Activated CD8-positive, alpha-beta T cell treated with anti-CD3 and anti-CD28 coated beads for 36 hours (primary cell): ENCODE results near the gene TMEM229B. TPM values are rescaled to one million over a fixed set of nuclear protein-coding genes. Genes with fewer than 3 reads are reported as not detected.

ENCODE experiments used
- ATAC-seq: fragments of 200-7000 bp; cut with Tn5 transposase; one replicate; pipeline ENCODE4 v1.10.0; 2021; ENCODE audit warnings: mild to moderate bottlenecking, moderate library complexity
- CTCF ChIA-PET: fragments of 350-600 bp; sonication (Branson Sonifier 250); formaldehyde crosslinking; loops from one replicate; lab custom pipeline; 2021; ENCODE audit warnings: antibody characterized with exemption; lab: Charles Lee
- POLR2A ChIA-PET: fragments of 350-600 bp; sonication (Branson Sonifier 250); formaldehyde crosslinking; loops from one replicate; lab custom pipeline; 2021; ENCODE audit warnings: antibody characterized with exemption; lab: Charles Lee
- DNase-seq: peaks from one replicate; pipeline ENCODE4 v3.0.0-alpha.2; 2020
- H3K27ac Mint-ChIP-seq: one replicate; pipeline ENCODE4 v1.8.0; 2021; ENCODE audit warnings: mild to moderate bottlenecking, mixed read lengths
- H3K27me3 Mint-ChIP-seq: one replicate; pipeline ENCODE4 v1.8.0; 2021; ENCODE audit warnings: mixed read lengths
- H3K36me3 Mint-ChIP-seq: one replicate; pipeline ENCODE4 v1.8.0; 2021; ENCODE audit warnings: low read depth, mixed read lengths
- H3K4me1 Mint-ChIP-seq: one replicate; pipeline ENCODE4 v1.8.0; 2021; ENCODE audit warnings: low read depth, mixed read lengths
- H3K4me3 Mint-ChIP-seq: one replicate; pipeline ENCODE4 v1.8.0; 2021; ENCODE audit warnings: mild to moderate bottlenecking, moderate library complexity, mixed read lengths
- H3K9me3 Mint-ChIP-seq: one replicate; pipeline ENCODE4 v1.8.0; 2021; ENCODE audit warnings: mixed read lengths
- CTCF ChIP-seq: fragments of 200-600 bp; IDR thresholded peaks from one replicate; pipeline ENCODE4 v1.8.0; 2022; ENCODE audit warnings: antibody characterized with exemption, mild to moderate bottlenecking
- intact Hi-C: fragments of 100-400 bp; cut with micrococcal nuclease; formaldehyde crosslinking; loops from one replicate; pipeline ENCODE4 v1.10.0; 2022
- total RNA-seq, 2 experiments: library from RNA; stranded (reverse); gene quantifications; one replicate each; pipeline ENCODE4 v1.2.3, GENCODE V29; 2021

TMEM229B gene
- total RNA-seq, 2 experiments from 2014 or later = 1.6 to 2.3 TPM

- no peaks in the 10 kb centered on the region for H3K4me1 Mint-ChIP-seq
- intact Hi-C loops = no loop called here
- no peaks in the 10 kb centered on the region for H3K36me3 Mint-ChIP-seq
- no peak for TF ChIP-seq CTCF
- CTCF ChIA-PET = interaction anchor here (1.8 to 3.9 kb wide), 3 partner anchors 14 to 86 kb away, joined by 8 to 38 read pairs (median 10); no protein-coding TSS in a partner anchor
- ATAC-seq (no peak), DNase-seq (no peak)
- no peak overlapping the region for H3K4me3 Mint-ChIP-seq
- H3K27ac Mint-ChIP-seq = no peak overlapping the region
- peaks cover 5% of the 10 kb centered on the region for H3K27me3 Mint-ChIP-seq
- H3K9me3 Mint-ChIP-seq = no peaks in the 10 kb centered on the region
- POLR2A ChIA-PET = no interaction called here
Measured at GRCh38 chr14:67441256-67441655, 47.3 kb downstream of the TMEM229B start.

GRCh38 chr14:67440513-67440912 is 48.0 kb downstream of the TMEM229B start:
- CTCF ChIA-PET = interaction anchor here (0.9 to 3.9 kb wide), 5 partner anchors 13 to 264 kb away, joined by 3 to 38 read pairs (median 8); no protein-coding TSS in a partner anchor
- H3K27ac Mint-ChIP-seq = no peak overlapping the region
- H3K4me1 Mint-ChIP-seq = no peaks in the 10 kb centered on the region
- peaks cover 5% of the 10 kb centered on the region for H3K27me3 Mint-ChIP-seq
- H3K36me3 Mint-ChIP-seq = no peaks in the 10 kb centered on the region
- POLR2A ChIA-PET = no interaction called here
- no peak for TF ChIP-seq CTCF
- no peak overlapping the region for H3K4me3 Mint-ChIP-seq
- no peaks in the 10 kb centered on the region for H3K9me3 Mint-ChIP-seq
- no peak for ATAC-seq
- no peak for DNase-seq
- intact Hi-C loops = no loop called here

- H3K4me1 Mint-ChIP-seq = no peaks in the 10 kb centered on the region
- ATAC-seq (no peak), DNase-seq (no peak)
- H3K9me3 Mint-ChIP-seq = no peaks in the 10 kb centered on the region
- no peaks in the 10 kb centered on the region for H3K36me3 Mint-ChIP-seq
- ChIA-PET POLR2A (no interaction called here), CTCF (interaction anchor here (1.1 to 3.9 kb wide), 3 partner anchors 12 to 88 kb away, joined by 3 to 38 read pairs (median 10); no protein-coding TSS in a partner anchor)
- no peak overlapping the region for H3K4me3 Mint-ChIP-seq
- peaks cover 3% of the 10 kb centered on the region for H3K27me3 Mint-ChIP-seq
- intact Hi-C loops = no loop called here
- no peak for TF ChIP-seq CTCF
- no peak overlapping the region for H3K27ac Mint-ChIP-seq
Measured at GRCh38 chr14:67438969-67439368, 49.6 kb downstream of the TMEM229B start.

- intact Hi-C loops = no loop called here
- ATAC-seq = no peak
Measured at GRCh38 chr14:67436006-67436866, 52.3 kb downstream of the TMEM229B start.

More at GRCh38 chr14:67436006-67436866, 52.3 kb downstream of the TMEM229B start:
- no peaks in the 10 kb centered on the region for H3K27me3 Mint-ChIP-seq
- H3K4me1 Mint-ChIP-seq = no peaks in the 10 kb centered on the region
- no peak for TF ChIP-seq CTCF
- POLR2A ChIA-PET = no interaction called here
- CTCF ChIA-PET = interaction anchor here (1.4 to 1.9 kb wide), 2 partner anchors 9 to 136 kb away, joined by 3 to 13 read pairs; no protein-coding TSS in a partner anchor
- no peaks in the 10 kb centered on the region for H3K36me3 Mint-ChIP-seq
- H3K9me3 Mint-ChIP-seq = no peaks in the 10 kb centered on the region
- no peak overlapping the region for H3K27ac Mint-ChIP-seq
- no peak for DNase-seq
- no peak overlapping the region for H3K4me3 Mint-ChIP-seq
